SK-N-MC (cell line): ENCODE results near the gene SNX30.

Experiments used
- DNase-seq: peaks from one replicate; pipeline ENCODE4 v3.0.0-alpha.2; 2011; ENCODE audit warnings: low read depth, low spot score
- H3K27ac ChIP-seq: fragments of 200-600 bp; sonication (generic); 2 replicates; pipeline ENCODE4 v1.5.1; 2016; ENCODE audit warnings: mixed run types
- H3K36me3 ChIP-seq: fragments of 200-600 bp; sonication (generic); 2 replicates; pipeline ENCODE4 v1.6.1; 2017; ENCODE audit warnings: antibody characterized with exemption, low read length, mixed read lengths; ENCODE audit not compliant: insufficient read depth
- H3K4me3 ChIP-seq: fragments of 200-600 bp; sonication (generic); 2 replicates; pipeline ENCODE4 v1.5.1; 2016
- H3K9ac ChIP-seq: fragments of 200-600 bp; sonication (generic); 2 replicates; pipeline ENCODE4 v1.8.0; 2017; ENCODE audit warnings: mixed run types, mixed read lengths; ENCODE audit not compliant: insufficient read length
- H3K9me3 ChIP-seq: fragments of 200-600 bp; sonication (generic); 2 replicates; pipeline ENCODE4 v1.6.1; 2017; ENCODE audit warnings: low read depth, mild to moderate bottlenecking, antibody characterized with exemption, low read length, moderate library complexity, mixed read lengths
- EZH2 ChIP-seq: fragments of 200-600 bp; sonication (generic); IDR thresholded peaks from one replicate; pipeline ENCODE4 v1.6.1; 2017; ENCODE audit warnings: antibody characterized with exemption
- FOXP2 ChIP-seq: optimal IDR thresholded peaks from 2 replicates; pipeline ENCODE3; 2011; ENCODE audit warnings: mild to moderate bottlenecking, moderate library complexity; ENCODE audit not compliant: insufficient read depth; ENCODE audit errors: extremely low read length, control extremely low read depth
- POLR2AphosphoS5 ChIP-seq: IDR thresholded peaks from 2 replicates; pipeline ENCODE4 v1.6.1; 2012; ENCODE audit warnings: mild to moderate bottlenecking, low read depth, low read length, borderline replicate concordance

Gene SNX30

GRCh38 chr9:112819635-112820496 lies 69.3 kb downstream of the SNX30 start:
- Histone ChIP-seq H3K4me3 (no peak overlapping the region), H3K9ac (no peak overlapping the region)
- DNase-seq = no peak

GRCh38 chr9:112820881-112821280 lies 70.3 kb downstream of the SNX30 start:
- no peak for DNase-seq
- H3K36me3 ChIP-seq = no peaks in the 10 kb centered on the region
- TF ChIP-seq POLR2AphosphoS5 (no peak), EZH2 (no peak), FOXP2 (no peak)

More at GRCh38 chr9:112819635-112820496, 69.3 kb downstream of the SNX30 start:
- Histone ChIP-seq H3K27ac (no peak overlapping the region), H3K36me3 (no peaks in the 10 kb centered on the region), H3K9me3 (no peaks in the 10 kb centered on the region)
- TF ChIP-seq FOXP2 = no peak
- TF ChIP-seq POLR2AphosphoS5 = no peak
- TF ChIP-seq EZH2 = no peak

GRCh38 chr9:112822618-112823017 lies 72.1 kb downstream of the SNX30 start:
- DNase-seq = no peak
- no peaks in the 10 kb centered on the region for H3K36me3 ChIP-seq
- TF ChIP-seq FOXP2 = no peak
- TF ChIP-seq EZH2 = no peak
- no peak for TF ChIP-seq POLR2AphosphoS5
- no peak overlapping the region for H3K4me3 ChIP-seq
- no peaks in the 10 kb centered on the region for H3K9me3 ChIP-seq
- no peak overlapping the region for H3K9ac ChIP-seq
- no peak overlapping the region for H3K27ac ChIP-seq

More at GRCh38 chr9:112820881-112821280, 70.3 kb downstream of the SNX30 start:
- no peaks in the 10 kb centered on the region for H3K9me3 ChIP-seq
- no peak overlapping the region for H3K4me3 ChIP-seq
- H3K27ac ChIP-seq = no peak overlapping the region
- H3K9ac ChIP-seq = no peak overlapping the region

GRCh38 chr9:112823257-112823656 lies 72.7 kb downstream of the SNX30 start:
- TF ChIP-seq POLR2AphosphoS5 (no peak), FOXP2 (no peak), EZH2 (no peak)
- no peak overlapping the region for H3K4me3 ChIP-seq
- no peak for DNase-seq
- H3K9ac ChIP-seq = no peak overlapping the region
- no peaks in the 10 kb centered on the region for H3K9me3 ChIP-seq
- H3K36me3 ChIP-seq = no peaks in the 10 kb centered on the region
- no peak overlapping the region for H3K27ac ChIP-seq

- no peak overlapping the region for H3K27ac ChIP-seq
Measured at GRCh38 chr9:112831281-112831851, 80.8 kb downstream of the SNX30 start.

GRCh38 chr9:112831969-112832368 lies 81.4 kb downstream of the SNX30 start:
- H3K4me3 ChIP-seq = no peak overlapping the region

More at GRCh38 chr9:112831281-112831851, 80.8 kb downstream of the SNX30 start:
- H3K4me3 ChIP-seq = no peak overlapping the region
- no peak overlapping the region for H3K9ac ChIP-seq
- no peak for DNase-seq
- TF ChIP-seq POLR2AphosphoS5 = no peak
- no peak for TF ChIP-seq FOXP2
- no peak for TF ChIP-seq EZH2
- H3K9me3 ChIP-seq = no peaks in the 10 kb centered on the region
- no peaks in the 10 kb centered on the region for H3K36me3 ChIP-seq

DNA sequence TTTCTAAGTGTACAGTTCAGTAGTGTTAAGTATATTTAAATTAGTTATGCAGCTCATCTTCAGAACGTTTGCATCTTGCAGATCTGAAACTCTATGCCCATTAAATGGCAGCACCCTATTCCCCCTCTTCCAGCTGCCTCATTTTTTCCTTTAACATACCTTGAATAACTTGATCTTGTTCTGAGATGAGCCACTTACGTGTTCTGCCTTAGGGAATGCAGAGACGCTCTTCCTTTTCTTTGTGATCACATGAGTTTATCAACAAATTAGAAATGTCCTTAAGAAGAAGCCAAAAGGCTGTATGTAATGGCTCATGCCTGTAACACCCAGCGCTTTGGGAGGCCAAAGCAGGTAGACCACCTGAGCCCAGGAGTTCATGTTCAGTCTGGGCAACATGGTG lies 82.5 kb downstream of the SNX30 start:
- TF ChIP-seq FOXP2 (no peak), POLR2AphosphoS5 (no peak), EZH2 (no peak)
- no peaks in the 10 kb centered on the region for H3K36me3 ChIP-seq

More at GRCh38 chr9:112831969-112832368, 81.4 kb downstream of the SNX30 start:
- TF ChIP-seq POLR2AphosphoS5 = no peak
- TF ChIP-seq EZH2 = no peak
- TF ChIP-seq FOXP2 = no peak
- Histone ChIP-seq H3K36me3 (no peaks in the 10 kb centered on the region), H3K9ac (no peak overlapping the region), H3K9me3 (no peaks in the 10 kb centered on the region), H3K27ac (no peak overlapping the region)
- no peak for DNase-seq

DNA sequence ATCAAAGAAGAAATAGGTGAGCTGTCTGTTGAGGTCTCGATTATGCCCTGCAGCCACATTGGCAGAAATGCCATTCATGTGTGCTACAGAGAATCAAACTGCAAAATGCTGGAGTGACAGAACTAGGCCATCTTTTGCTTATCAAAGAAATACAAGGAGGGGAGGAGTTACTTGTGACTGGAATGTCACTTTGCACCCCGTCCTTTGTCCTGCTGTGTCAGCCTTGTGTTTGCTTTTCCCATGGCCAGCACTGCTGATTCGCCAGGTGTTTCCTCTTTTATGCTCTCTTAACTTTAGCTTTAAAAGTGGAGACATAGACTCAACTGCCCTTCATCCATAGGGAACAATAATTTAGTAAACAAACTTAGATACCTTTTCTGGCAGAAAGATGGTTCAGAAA lies 85.8 kb downstream of the SNX30 start:
- no peak overlapping the region for H3K27ac ChIP-seq
- no peak for DNase-seq
- no peak overlapping the region for H3K9ac ChIP-seq
- no peaks in the 10 kb centered on the region for H3K9me3 ChIP-seq
- TF ChIP-seq EZH2 = no peak
- no peak for TF ChIP-seq FOXP2
- TF ChIP-seq POLR2AphosphoS5 = no peak
- H3K4me3 ChIP-seq = no peak overlapping the region
- H3K36me3 ChIP-seq = no peaks in the 10 kb centered on the region

More for the DNA sequence above, 82.5 kb downstream of the SNX30 start:
- Histone ChIP-seq H3K9ac (no peak overlapping the region), H3K27ac (no peak overlapping the region), H3K9me3 (no peaks in the 10 kb centered on the region), H3K4me3 (no peak overlapping the region)
- no peak for DNase-seq
